Measurements from ENCODE around the gene MYO9A.

MYO9A gene

GRCh38 chr15:71773206-71773859 lies 344.6 kb downstream of the MYO9A start:
- Histone ChIP-seq H3K9ac (ENCODE audit: insufficient read length, low read depth) (no peak overlapping the region), H3K4me3 (ENCODE audit: insufficient read length, low read depth) (no peak overlapping the region), H3K27me3 (ENCODE audit: insufficient read depth, insufficient read length) (no peaks in the 10 kb centered on the region), H3K4me1 (ENCODE audit: insufficient read depth, insufficient read length) (no peaks in the 10 kb centered on the region), H3K36me3 (ENCODE audit: insufficient read depth, insufficient read length, low read length) (no peaks in the 10 kb centered on the region), H3K9me3 (ENCODE audit: insufficient read depth, low read length) (no peaks in the 10 kb centered on the region)
- no peak for DNase-seq (ENCODE audit: low read depth, low spot score)
- TF ChIP-seq YY1 (IDR thresholded peaks at IDR 0.05; ENCODE audit: insufficient read depth, insufficient read length) (no peak), ZNF274 (IDR thresholded peaks at IDR 0.05; ENCODE audit: low read depth, low read length) (no peak)

Measured in NT2/D1 (cell line).